ENCODE measurements around the gene PALM. TPM values are rescaled to one million over a fixed set of nuclear protein-coding genes. Genes with fewer than 3 reads are reported as not detected.

PALM gene
- total and polyA plus RNA-seq, 9 of the 15 experiments (the other 6 are each of a cell fraction or from before 2014, with no cell fraction given) = 0.04 to 6.6 (median 1.7) TPM

DNA sequence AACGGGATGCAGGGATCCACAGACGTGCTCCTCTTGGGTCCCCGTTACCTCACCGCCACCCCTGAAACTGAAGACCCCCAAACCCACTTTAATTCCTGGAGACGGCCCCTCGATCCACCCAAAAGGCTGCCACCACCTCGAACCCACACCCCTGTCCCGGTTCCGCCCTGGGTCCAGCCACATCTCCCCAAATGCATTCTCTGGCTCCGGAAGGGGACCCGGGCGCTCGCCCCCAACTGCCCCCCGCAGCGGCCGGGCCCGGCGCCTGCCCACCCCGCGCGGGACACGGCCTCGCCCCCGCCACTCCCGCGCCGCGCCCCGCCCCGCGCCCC, 32.8 kb upstream of the PALM start:
- ATAC-seq (no peak), FAIRE-seq (no peak), DNase-seq (ENCODE audit: extremely low read depth in 1 of 4, low spot score in 3 of 4) (peak in 1 of 4 experiments; percentile 56)
- Histone ChIP-seq H3K36me3 (ENCODE audit: control insufficient read depth, insufficient read depth, low read length) (no peaks in the 10 kb centered on the region), H3K4me3 (no peak overlapping the region), H3K9ac (ENCODE audit: insufficient read depth in 1 of 2, low read depth in 2 of 2, low read length in 2 of 2) (peak overlapping the region in 1 of 2 experiments; percentile 70; a peak in 1 of 4 replicates), H3K9me1 (ENCODE audit: control insufficient read depth, insufficient read depth, low read length) (peaks cover 7% of the 10 kb centered on the region), H2AFZ (ENCODE audit: low read depth, low read length) (no peak overlapping the region), H3K27me3 (ENCODE audit: control insufficient read depth in 2 of 2, insufficient read depth in 2 of 2, low read length in 2 of 2) (no peaks in the 10 kb centered on the region; a peak in 1 of 5 replicates), H4K20me1 (replicated peaks; ENCODE audit: control insufficient read depth, insufficient read depth, low read length) (no peaks in the 10 kb centered on the region), H3K9me3 (replicated peaks; ENCODE audit: control insufficient read depth, insufficient read depth, low read depth, low read length) (no peaks in the 10 kb centered on the region), H3K79me2 (ENCODE audit: control insufficient read depth, insufficient read depth, low read length) (peaks cover 8% of the 10 kb centered on the region), H3K27ac (ENCODE audit: extremely low read depth, low read depth, low read length) (no peak overlapping the region), H3K4me1 (replicated peaks in 1 of 2; ENCODE audit: control insufficient read depth in 2 of 2, insufficient read depth in 2 of 2, low read length in 2 of 2) (peaks cover 5 to 68% of the 10 kb centered on the region in 2 experiments), H3K4me2 (ENCODE audit: insufficient read depth, low read length) (no peak overlapping the region)
- intact Hi-C loops (cut with micrococcal nuclease) = no loop called here
- in situ Hi-C loops (cut with MboI) = no loop called here
- no TSS peak for BruUV-seq (replicated peaks)
- POLR2A ChIA-PET = interaction anchor here (0.6 to 1.8 kb wide), 2 partner anchors 13 to 769 kb away, joined by 4 read pairs; partner anchors contain the start of gene RNF126
- no peak for TF ChIP-seq HNRNPUL1 (IDR thresholded peaks at IDR 0.05; ENCODE audit: low read length)
- TF ChIP-seq GABPB1 (CRISPR knock-in tag; IDR thresholded peaks at IDR 0.05) = 0 out of 2 replicates have a peak, but pooled peaks have one; percentile 21
- TF ChIP-seq SNIP1 (IDR thresholded peaks at IDR 0.05; ENCODE audit: low read depth) = no peak
- TF ChIP-seq, protein P1, sequence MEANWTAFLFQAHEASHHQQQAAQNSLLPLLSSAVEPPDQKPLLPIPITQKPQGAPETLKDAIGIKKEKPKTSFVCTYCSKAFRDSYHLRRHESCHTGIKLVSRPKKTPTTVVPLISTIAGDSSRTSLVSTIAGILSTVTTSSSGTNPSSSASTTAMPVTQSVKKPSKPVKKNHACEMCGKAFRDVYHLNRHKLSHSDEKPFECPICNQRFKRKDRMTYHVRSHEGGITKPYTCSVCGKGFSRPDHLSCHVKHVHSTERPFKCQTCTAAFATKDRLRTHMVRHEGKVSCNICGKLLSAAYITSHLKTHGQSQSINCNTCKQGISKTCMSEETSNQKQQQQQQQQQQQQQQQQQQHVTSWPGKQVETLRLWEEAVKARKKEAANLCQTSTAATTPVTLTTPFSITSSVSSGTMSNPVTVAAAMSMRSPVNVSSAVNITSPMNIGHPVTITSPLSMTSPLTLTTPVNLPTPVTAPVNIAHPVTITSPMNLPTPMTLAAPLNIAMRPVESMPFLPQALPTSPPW (CRISPR knock-in tag; IDR thresholded peaks at IDR 0.05) = peak; percentile 63; the same call in 1 of the 2 replicates
- peak; percentile 12 for TF ChIP-seq CCNT2 (IDR thresholded peaks at IDR 0.05; ENCODE audit: borderline replicate concordance, extremely low read depth, insufficient read length, low read depth, low read length)
- TF ChIP-seq OTX1 (CRISPR knock-in tag; IDR thresholded peaks at IDR 0.05) = no peak
- WGBS (ENCODE audit: insufficient coverage, low coverage, missing lambda C conversion rate) = 8% methylated on average over 8 of the region's 31 CpGs
- CTCF ChIA-PET (ENCODE audit: low intra/inter-chr PET ratio) = no interaction called here

All from K562 (cell line).